ENCODE results near the gene ADGRL3.

Gene ADGRL3

DNA sequence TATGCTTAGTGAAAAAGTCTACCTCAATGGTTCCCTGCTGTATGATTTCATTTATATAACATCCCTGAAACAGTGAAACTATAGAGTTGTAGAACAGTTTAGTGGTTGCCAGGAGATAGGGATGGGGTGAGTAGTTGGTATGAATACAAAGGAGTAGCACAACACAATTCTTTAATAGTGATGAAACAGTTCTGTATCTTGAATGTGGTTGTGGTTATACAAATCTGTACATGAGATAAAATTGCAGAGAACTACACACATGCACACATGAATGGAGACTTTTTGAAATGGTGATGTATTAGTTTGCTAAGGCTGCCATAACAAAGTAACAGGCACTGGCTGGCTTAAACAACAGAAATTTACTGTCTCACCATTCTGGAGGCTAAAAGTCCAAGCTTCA is 677.1 kb downstream of the ADGRL3 start:
- TF ChIP-seq, protein P1, sequence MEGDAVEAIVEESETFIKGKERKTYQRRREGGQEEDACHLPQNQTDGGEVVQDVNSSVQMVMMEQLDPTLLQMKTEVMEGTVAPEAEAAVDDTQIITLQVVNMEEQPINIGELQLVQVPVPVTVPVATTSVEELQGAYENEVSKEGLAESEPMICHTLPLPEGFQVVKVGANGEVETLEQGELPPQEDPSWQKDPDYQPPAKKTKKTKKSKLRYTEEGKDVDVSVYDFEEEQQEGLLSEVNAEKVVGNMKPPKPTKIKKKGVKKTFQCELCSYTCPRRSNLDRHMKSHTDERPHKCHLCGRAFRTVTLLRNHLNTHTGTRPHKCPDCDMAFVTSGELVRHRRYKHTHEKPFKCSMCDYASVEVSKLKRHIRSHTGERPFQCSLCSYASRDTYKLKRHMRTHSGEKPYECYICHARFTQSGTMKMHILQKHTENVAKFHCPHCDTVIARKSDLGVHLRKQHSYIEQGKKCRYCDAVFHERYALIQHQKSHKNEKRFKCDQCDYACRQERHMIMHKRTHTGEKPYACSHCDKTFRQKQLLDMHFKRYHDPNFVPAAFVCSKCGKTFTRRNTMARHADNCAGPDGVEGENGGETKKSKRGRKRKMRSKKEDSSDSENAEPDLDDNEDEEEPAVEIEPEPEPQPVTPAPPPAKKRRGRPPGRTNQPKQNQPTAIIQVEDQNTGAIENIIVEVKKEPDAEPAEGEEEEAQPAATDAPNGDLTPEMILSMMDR (IDR thresholded peaks at IDR 0.05; ENCODE audit: extremely low read depth, insufficient read depth, missing control alignments) = no peak
- in situ Hi-C loops (cut with MboI; ENCODE audit: low pct_unique_long_range_greater_than_20kb, low sequenced_read_pairs, unreplicated experiment) = no loop called here
- DNase-seq (ENCODE audit: low spot score) = no peak

DNA sequence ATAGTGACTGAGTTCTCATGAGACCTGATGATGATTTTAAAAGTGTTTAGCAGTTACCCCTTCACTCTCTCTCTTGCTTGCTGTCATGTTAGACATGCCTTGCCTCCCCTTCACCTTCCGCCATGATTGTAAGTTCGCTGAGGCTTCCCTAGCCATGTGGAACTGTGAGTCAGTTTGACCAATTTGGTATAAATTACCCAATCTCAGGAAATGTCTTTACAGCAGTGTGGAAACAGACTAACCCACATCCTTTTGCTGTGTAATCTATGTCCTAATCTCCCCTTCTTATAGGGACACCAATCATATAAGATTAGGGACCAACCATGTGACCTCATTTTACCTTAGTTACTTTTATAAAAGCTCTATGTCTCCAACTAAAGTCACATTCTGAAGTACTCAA is 677.8 kb downstream of the ADGRL3 start:
- TF ChIP-seq, protein P1 (IDR thresholded peaks at IDR 0.05; ENCODE audit: extremely low read depth, insufficient read depth, missing control alignments) = no peak
- no peak for DNase-seq (ENCODE audit: low spot score)
- in situ Hi-C loops (cut with MboI; ENCODE audit: low pct_unique_long_range_greater_than_20kb, low sequenced_read_pairs, unreplicated experiment) = no loop called here

DNA sequence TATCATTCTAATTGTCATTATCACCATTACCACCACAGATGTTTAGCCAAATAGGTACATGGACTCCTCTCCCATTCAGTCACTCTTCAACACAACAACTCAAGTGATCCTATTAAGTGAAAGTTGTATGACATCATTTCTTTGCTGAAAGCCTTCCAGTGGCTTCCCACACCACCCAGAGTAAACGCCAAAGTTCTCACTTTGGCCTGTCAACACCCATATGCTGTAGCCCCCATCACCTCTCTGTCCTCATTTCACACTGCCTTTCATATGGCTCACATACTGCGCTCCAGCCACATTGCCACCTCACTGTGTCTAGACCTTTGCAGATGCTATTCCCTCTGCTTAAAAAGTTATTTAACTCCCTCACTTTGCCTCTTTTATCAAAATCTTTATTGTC is 682.3 kb downstream of the ADGRL3 start:
- in situ Hi-C loops (cut with MboI; ENCODE audit: low pct_unique_long_range_greater_than_20kb, low sequenced_read_pairs, unreplicated experiment) = no loop called here
- TF ChIP-seq, protein P1 (IDR thresholded peaks at IDR 0.05; ENCODE audit: extremely low read depth, insufficient read depth, missing control alignments) = no peak
- DNase-seq (ENCODE audit: low spot score) = no peak

DNA sequence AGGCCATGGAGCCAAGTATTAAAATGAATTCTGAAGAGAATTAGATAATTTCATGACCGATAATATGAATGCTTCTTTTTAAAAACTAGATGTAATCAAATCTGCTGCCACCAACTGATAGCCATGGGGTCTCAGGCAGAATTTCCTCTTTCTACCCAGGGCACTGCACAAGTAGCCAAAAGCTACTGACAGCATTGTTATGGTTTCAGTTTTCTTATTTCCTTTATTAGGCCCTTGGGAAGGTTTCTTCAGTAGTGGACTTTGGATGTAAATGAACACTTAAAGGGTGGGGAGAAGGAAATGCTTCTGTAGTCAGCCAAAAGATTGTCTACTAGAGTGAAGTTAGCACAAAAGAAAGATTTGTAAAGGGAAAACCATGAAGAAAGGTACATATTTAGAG is 686.0 kb downstream of the ADGRL3 start:
- DNase-seq (ENCODE audit: low spot score) = no peak
- TF ChIP-seq, protein P1 (IDR thresholded peaks at IDR 0.05; ENCODE audit: extremely low read depth, insufficient read depth, missing control alignments) = no peak
- in situ Hi-C loops (cut with MboI; ENCODE audit: low pct_unique_long_range_greater_than_20kb, low sequenced_read_pairs, unreplicated experiment) = no loop called here

DNA sequence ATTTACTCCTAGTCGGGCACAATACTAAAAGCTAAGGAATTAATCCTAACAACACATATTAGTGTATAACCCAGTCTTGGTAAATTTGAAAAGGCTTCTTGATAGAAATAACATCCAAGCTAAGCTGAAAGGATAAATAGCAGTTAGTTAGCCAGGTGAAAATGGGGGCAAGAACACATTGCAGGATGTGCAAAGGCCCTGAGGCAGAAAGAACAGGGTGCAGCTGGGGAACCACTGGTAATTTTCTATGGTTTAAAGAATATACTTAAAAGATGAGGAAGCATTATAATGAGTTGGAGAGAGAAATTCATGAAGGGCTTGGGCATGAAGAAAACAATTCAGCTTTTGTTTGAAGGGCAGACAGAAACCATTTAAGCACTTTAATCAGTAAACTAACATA is 689.0 kb downstream of the ADGRL3 start:
- DNase-seq (ENCODE audit: low spot score) = no peak
- in situ Hi-C loops (cut with MboI; ENCODE audit: low pct_unique_long_range_greater_than_20kb, low sequenced_read_pairs, unreplicated experiment) = no loop called here
- TF ChIP-seq, protein P1 (IDR thresholded peaks at IDR 0.05; ENCODE audit: extremely low read depth, insufficient read depth, missing control alignments) = no peak

DNA sequence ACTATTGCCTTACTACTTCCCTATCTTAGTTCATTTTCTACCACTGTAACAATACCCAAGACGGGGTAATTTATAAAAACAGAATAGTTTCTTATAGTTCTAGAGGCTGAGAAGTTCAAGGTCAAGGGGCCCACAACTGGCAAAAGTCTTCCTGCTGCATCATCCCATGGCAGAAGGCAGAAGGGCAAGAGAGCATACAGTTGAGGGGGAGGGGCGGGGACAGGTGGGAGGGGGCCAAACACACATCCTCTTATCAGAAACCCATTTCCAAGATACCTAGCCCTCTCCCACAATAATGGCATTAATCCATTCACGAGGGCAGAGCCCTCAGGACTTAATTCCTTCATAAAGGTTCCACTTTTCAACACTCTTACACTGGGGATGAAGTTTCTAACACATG is 690.2 kb downstream of the ADGRL3 start:
- in situ Hi-C loops (cut with MboI; ENCODE audit: low pct_unique_long_range_greater_than_20kb, low sequenced_read_pairs, unreplicated experiment) = no loop called here
- DNase-seq (ENCODE audit: low spot score) = no peak
- TF ChIP-seq, protein P1 (IDR thresholded peaks at IDR 0.05; ENCODE audit: extremely low read depth, insufficient read depth, missing control alignments) = no peak

DNA sequence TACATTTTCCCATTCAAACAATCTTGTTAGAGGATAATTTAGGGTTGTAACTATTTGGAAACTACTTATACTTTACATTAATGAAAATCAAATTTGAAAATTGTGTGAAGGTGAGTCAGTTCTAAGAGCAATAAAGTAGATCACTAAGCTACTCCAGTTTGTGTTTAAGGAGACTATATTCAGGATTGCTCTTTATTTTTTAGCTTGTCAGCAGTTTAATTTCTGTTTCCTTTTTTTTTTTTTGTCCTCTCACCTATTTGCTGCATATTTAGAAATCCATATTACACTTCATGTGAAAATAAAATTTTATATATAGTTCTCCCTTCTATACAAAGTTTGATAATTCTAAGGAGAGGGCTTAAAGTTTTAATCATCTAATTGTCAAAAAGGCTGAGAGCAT is 691.8 kb downstream of the ADGRL3 start:
- in situ Hi-C loops (cut with MboI; ENCODE audit: low pct_unique_long_range_greater_than_20kb, low sequenced_read_pairs, unreplicated experiment) = no loop called here
- TF ChIP-seq, protein P1 (IDR thresholded peaks at IDR 0.05; ENCODE audit: extremely low read depth, insufficient read depth, missing control alignments) = no peak

More for the DNA sequence above, 691.8 kb downstream of the ADGRL3 start:
- no peak for DNase-seq (ENCODE audit: low spot score)
